Osteoblast (primary cell): ENCODE data around the gene WDCP. TPM values are rescaled to one million over a fixed set of nuclear protein-coding genes. Genes with fewer than 3 reads are reported as not detected.
"Not testable (repeated sequence)": the region's sequence is repeated elsewhere in the genome, so short reads cannot be mapped to it uniquely, and the experiment has no call there.

Experiments used
- DNase-seq: peaks from one replicate; pipeline ENCODE4 v3.0.0; 2011; ENCODE audit warnings: low spot score, mixed read lengths; ENCODE audit not compliant: insufficient read length; ENCODE audit errors: missing footprints
- H2AFZ ChIP-seq: 2 replicates; pipeline ENCODE4 v1.6.0; 2011; ENCODE audit warnings: mild to moderate bottlenecking, low read length
- H3K27ac ChIP-seq: 2 replicates; pipeline ENCODE4 v1.5.1; 2011; ENCODE audit warnings: mild to moderate bottlenecking, low read depth, low read length, moderate library complexity
- H3K27me3 ChIP-seq: 2 replicates; pipeline ENCODE4 v1.6.0; 2012; ENCODE audit warnings: mild to moderate bottlenecking, control low read depth, inconsistent platforms, low read length, moderate library complexity; ENCODE audit not compliant: insufficient read depth
- H3K36me3 ChIP-seq: 2 replicates; pipeline ENCODE4 v1.5.1; 2011; ENCODE audit warnings: mild to moderate bottlenecking, low read length, control low read depth, moderate library complexity; ENCODE audit not compliant: insufficient read depth
- H3K4me1 ChIP-seq: 2 replicates; pipeline ENCODE4 v1.5.1; 2011; ENCODE audit warnings: mild to moderate bottlenecking, low read length, control low read depth, moderate library complexity; ENCODE audit not compliant: insufficient read depth
- H3K4me2 ChIP-seq: 2 replicates; pipeline ENCODE4 v1.6.0; 2011; ENCODE audit warnings: mild to moderate bottlenecking, low read length; ENCODE audit not compliant: insufficient read depth
- H3K4me3 ChIP-seq: fragments of 200-600 bp; sonication (generic); 3 replicates; pipeline ENCODE4 v1.5.1; 2012; ENCODE audit warnings: mild to moderate bottlenecking, low read length, inconsistent platforms; ENCODE audit not compliant: insufficient read depth
- H3K79me2 ChIP-seq: 2 replicates; pipeline ENCODE4 v1.6.0; 2012; ENCODE audit warnings: mild to moderate bottlenecking, low read length, control low read depth, inconsistent platforms; ENCODE audit not compliant: insufficient read depth
- H3K9me3 ChIP-seq: 2 replicates; pipeline ENCODE4 v1.5.1; 2011; ENCODE audit warnings: low read depth, low read length, control low read depth
- H4K20me1 ChIP-seq: 2 replicates; pipeline ENCODE4 v1.6.0; 2012; ENCODE audit warnings: mild to moderate bottlenecking, low read length, control low read depth; ENCODE audit not compliant: insufficient read depth
- CTCF ChIP-seq: IDR thresholded peaks from 2 replicates; pipeline ENCODE4 v1.5.1; 2011; ENCODE audit warnings: mild to moderate bottlenecking, low read depth, low read length, moderate library complexity; ENCODE audit errors: extremely low read depth
- total RNA-seq: library from RNA; depleted of rRNA; stranded (reverse); fragments of >200 nt; gene quantifications from 2 replicates; pipeline ENCODE4 v1.2.3, GENCODE V29; 2012

WDCP gene
- total RNA-seq = 8.3 and 9.1 TPM in 2 replicates

GRCh38 chr2:24046930-24047702, at the start of gene WDCP:
Gene WDCP, minus strand, starts transcription at chr2:24047391. Its CDS starts 7,897 bp downstream, at chr2:24039494.
- H3K36me3 ChIP-seq = no peaks in the 10 kb centered on the region
- peaks cover 3% of the 10 kb centered on the region for H3K27me3 ChIP-seq
- H3K4me2 ChIP-seq = peak within 1 kb of the TSS; percentile 97
- no peaks in the 10 kb centered on the region for H3K9me3 ChIP-seq
- H3K4me3 ChIP-seq = peak within 1 kb of the TSS; percentile 99
- H2AFZ ChIP-seq = peak within 1 kb of the TSS; percentile 97
- DNase-seq = peak; percentile 97
- peaks cover 20% of the 10 kb centered on the region for H3K4me1 ChIP-seq
- H4K20me1 ChIP-seq = no peaks in the 10 kb centered on the region
- peak within 1 kb of the TSS; percentile 53 for H3K27ac ChIP-seq
- H3K79me2 ChIP-seq = peaks cover 27% of the 10 kb centered on the region
- no peak for TF ChIP-seq CTCF

- H3K4me1 ChIP-seq = not testable (repeated sequence)
Measured at GRCh38 chr2:24095171-24095677, 48.0 kb upstream of the WDCP start.

GRCh38 chr2:24093270-24093669, 46.1 kb upstream of the WDCP start:
- not testable (repeated sequence) for H2AFZ ChIP-seq

More at GRCh38 chr2:24095171-24095677, 48.0 kb upstream of the WDCP start:
- H3K27ac ChIP-seq, H3K9me3 ChIP-seq, H3K4me2 ChIP-seq, H3K36me3 ChIP-seq, H4K20me1 ChIP-seq, H3K27me3 ChIP-seq, H2AFZ ChIP-seq, DNase-seq, H3K4me3 ChIP-seq, H3K79me2 ChIP-seq: not testable (repeated sequence)

GRCh38 chr2:24088821-24089359, 41.7 kb upstream of the WDCP start:
- Histone ChIP-seq H3K79me2 (no peaks in the 10 kb centered on the region), H4K20me1 (no peaks in the 10 kb centered on the region), H3K4me1 (peaks cover 4% of the 10 kb centered on the region), H3K4me2 (no peak overlapping the region), H3K27ac (no peak overlapping the region), H3K4me3 (no peak overlapping the region), H2AFZ (no peak overlapping the region), H3K9me3 (no peaks in the 10 kb centered on the region), H3K27me3 (no peaks in the 10 kb centered on the region), H3K36me3 (no peaks in the 10 kb centered on the region)
- TF ChIP-seq CTCF = no peak
- no peak for DNase-seq

More at GRCh38 chr2:24093270-24093669, 46.1 kb upstream of the WDCP start:
- not testable (repeated sequence) for H3K27ac ChIP-seq, H3K4me2 ChIP-seq, H3K36me3 ChIP-seq, H3K4me3 ChIP-seq, H3K9me3 ChIP-seq, H3K27me3 ChIP-seq, H3K79me2 ChIP-seq, H3K4me1 ChIP-seq, DNase-seq, H4K20me1 ChIP-seq

GRCh38 chr2:24087032-24087431, 39.8 kb upstream of the WDCP start:
- TF ChIP-seq CTCF = no peak
- no peak for DNase-seq
- H3K4me3 ChIP-seq = no peak overlapping the region
- no peak overlapping the region for H2AFZ ChIP-seq
- H3K79me2 ChIP-seq = peaks cover 5% of the 10 kb centered on the region
- H3K27me3 ChIP-seq = no peaks in the 10 kb centered on the region
- H3K27ac ChIP-seq = no peak overlapping the region
- H3K4me1 ChIP-seq = peaks cover 10% of the 10 kb centered on the region
- no peaks in the 10 kb centered on the region for H4K20me1 ChIP-seq
- no peak overlapping the region for H3K4me2 ChIP-seq
- H3K36me3 ChIP-seq = peaks cover 10% of the 10 kb centered on the region
- H3K9me3 ChIP-seq = no peaks in the 10 kb centered on the region
